Measurements from ENCODE around the gene METTL18. TPM values are rescaled to one million over a fixed set of nuclear protein-coding genes. Genes with fewer than 3 reads are reported as not detected.

Gene METTL18
- total and polyA plus RNA-seq, 2 of the 13 experiments (the other 11 are each of a cell fraction or from before 2014, with no cell fraction given) = 2.7 to 6.7 TPM

DNA sequence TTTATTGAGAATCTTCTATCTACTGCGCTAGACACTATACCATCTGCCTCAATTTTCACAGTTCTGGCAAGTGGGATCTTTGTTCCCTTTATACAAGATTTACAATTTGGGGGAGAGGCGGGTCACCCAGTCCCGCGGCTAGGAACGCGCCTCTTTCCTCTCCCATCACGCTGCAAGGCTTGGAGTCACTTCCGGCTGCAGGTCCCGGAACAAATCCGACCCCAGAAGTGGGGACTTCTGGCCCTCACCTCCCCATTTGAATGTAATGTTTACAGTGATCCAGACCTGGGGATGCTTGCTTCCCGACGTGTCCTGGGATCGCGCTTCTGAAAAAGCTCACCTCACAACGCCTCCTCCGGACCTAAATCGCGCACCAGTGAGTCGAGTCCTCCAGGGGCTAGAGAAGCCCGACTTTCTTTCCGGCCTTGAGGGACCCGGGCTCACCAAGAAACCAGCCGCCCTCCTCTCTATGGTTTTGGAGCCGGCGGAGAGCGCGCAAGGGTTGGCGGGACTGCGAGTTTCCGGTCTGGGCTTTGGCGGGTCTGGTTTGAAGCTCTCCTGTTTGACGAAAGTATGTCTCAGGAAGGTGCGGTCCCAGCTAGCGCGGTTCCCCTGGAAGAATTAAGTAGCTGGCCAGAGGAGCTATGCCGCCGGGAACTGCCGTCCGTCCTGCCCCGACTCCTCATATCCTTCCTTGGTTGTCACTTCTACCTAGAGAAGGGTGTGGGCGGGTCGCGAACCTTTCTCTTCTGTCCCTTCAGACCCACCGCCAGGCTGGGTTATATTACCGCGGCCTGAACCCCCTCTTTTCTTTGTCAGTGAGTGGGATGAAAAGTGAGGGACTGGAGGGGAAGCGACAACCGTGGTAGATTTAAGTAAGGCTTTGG, at the start of gene METTL18 (continued):
- TF ChIP-seq, protein P1, sequence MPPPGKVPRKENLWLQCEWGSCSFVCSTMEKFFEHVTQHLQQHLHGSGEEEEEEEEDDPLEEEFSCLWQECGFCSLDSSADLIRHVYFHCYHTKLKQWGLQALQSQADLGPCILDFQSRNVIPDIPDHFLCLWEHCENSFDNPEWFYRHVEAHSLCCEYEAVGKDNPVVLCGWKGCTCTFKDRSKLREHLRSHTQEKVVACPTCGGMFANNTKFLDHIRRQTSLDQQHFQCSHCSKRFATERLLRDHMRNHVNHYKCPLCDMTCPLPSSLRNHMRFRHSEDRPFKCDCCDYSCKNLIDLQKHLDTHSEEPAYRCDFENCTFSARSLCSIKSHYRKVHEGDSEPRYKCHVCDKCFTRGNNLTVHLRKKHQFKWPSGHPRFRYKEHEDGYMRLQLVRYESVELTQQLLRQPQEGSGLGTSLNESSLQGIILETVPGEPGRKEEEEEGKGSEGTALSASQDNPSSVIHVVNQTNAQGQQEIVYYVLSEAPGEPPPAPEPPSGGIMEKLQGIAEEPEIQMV (CRISPR knock-in tag; IDR thresholded peaks at IDR 0.05; ENCODE audit: low read depth) = no peak
- TF ChIP-seq ZNF337 (CRISPR knock-in tag; IDR thresholded peaks at IDR 0.05; ENCODE audit: borderline replicate concordance, low read depth) (peak; percentile 63; the same call in 1 of the 2 replicates), KAT7 (CRISPR knock-in tag; IDR thresholded peaks at IDR 0.05; ENCODE audit: borderline replicate concordance) (0 out of 2 replicates have a peak, but pooled peaks have one; percentile 34), ZNF101 (CRISPR knock-in tag; IDR thresholded peaks at IDR 0.05; ENCODE audit: borderline replicate concordance, low read depth) (no peak), ZNF160 (CRISPR knock-in tag; IDR thresholded peaks at IDR 0.05) (no peak), ZNF768 (CRISPR knock-in tag; IDR thresholded peaks at IDR 0.05) (peak; percentile 30; the same call in 1 of the 2 replicates), NR2F1 (CRISPR knock-in tag; IDR thresholded peaks at IDR 0.05) (no peak), ZFX (CRISPR knock-in tag; IDR thresholded peaks at IDR 0.05; ENCODE audit: low read depth) (peak; percentile 79), KAT8 (CRISPR knock-in tag; IDR thresholded peaks at IDR 0.05) (peak; percentile 99), ETV6 (CRISPR knock-in tag; conservative IDR thresholded peaks at IDR 0.05) (no peak), MBNL3 (CRISPR knock-in tag; conservative IDR thresholded peaks at IDR 0.05) (no peak), ZNF33A (CRISPR knock-in tag; IDR thresholded peaks at IDR 0.05; ENCODE audit: borderline replicate concordance) (no peak), FOSL1 (CRISPR knock-in tag; IDR thresholded peaks at IDR 0.05; ENCODE audit: borderline replicate concordance) (no peak), SP4 (CRISPR knock-in tag; IDR thresholded peaks at IDR 0.05) (no peak), ZNF788 (CRISPR knock-in tag; IDR thresholded peaks at IDR 0.05; ENCODE audit: borderline replicate concordance) (no peak; the same call in 1 of the 2 replicates), TBP (CRISPR knock-in tag; IDR thresholded peaks at IDR 0.05) (no peak), ZNF24 (IDR thresholded peaks at IDR 0.05) (0 out of 2 replicates have a peak, but pooled peaks have one; percentile 21), JUNB (CRISPR knock-in tag; IDR thresholded peaks at IDR 0.05; ENCODE audit: borderline replicate concordance) (no peak), NONO (IDR thresholded peaks at IDR 0.05) (no peak), NONO (CRISPR knock-in tag; conservative IDR thresholded peaks at IDR 0.05) (peak; percentile 37; the same call in 1 of the 2 replicates), CREB1 (IDR thresholded peaks at IDR 0.05) (no peak), CREB1 (CRISPR knock-in tag; IDR thresholded peaks at IDR 0.05) (peak; percentile 85)
- TF ChIP-seq, protein P2, sequence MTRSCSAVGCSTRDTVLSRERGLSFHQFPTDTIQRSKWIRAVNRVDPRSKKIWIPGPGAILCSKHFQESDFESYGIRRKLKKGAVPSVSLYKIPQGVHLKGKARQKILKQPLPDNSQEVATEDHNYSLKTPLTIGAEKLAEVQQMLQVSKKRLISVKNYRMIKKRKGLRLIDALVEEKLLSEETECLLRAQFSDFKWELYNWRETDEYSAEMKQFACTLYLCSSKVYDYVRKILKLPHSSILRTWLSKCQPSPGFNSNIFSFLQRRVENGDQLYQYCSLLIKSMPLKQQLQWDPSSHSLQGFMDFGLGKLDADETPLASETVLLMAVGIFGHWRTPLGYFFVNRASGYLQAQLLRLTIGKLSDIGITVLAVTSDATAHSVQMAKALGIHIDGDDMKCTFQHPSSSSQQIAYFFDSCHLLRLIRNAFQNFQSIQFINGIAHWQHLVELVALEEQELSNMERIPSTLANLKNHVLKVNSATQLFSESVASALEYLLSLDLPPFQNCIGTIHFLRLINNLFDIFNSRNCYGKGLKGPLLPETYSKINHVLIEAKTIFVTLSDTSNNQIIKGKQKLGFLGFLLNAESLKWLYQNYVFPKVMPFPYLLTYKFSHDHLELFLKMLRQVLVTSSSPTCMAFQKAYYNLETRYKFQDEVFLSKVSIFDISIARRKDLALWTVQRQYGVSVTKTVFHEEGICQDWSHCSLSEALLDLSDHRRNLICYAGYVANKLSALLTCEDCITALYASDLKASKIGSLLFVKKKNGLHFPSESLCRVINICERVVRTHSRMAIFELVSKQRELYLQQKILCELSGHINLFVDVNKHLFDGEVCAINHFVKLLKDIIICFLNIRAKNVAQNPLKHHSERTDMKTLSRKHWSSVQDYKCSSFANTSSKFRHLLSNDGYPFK (CRISPR knock-in tag; IDR thresholded peaks at IDR 0.05; ENCODE audit: borderline replicate concordance) = peak; percentile 86; the same call in 1 of the 2 replicates
- TF ChIP-seq, protein P3, sequence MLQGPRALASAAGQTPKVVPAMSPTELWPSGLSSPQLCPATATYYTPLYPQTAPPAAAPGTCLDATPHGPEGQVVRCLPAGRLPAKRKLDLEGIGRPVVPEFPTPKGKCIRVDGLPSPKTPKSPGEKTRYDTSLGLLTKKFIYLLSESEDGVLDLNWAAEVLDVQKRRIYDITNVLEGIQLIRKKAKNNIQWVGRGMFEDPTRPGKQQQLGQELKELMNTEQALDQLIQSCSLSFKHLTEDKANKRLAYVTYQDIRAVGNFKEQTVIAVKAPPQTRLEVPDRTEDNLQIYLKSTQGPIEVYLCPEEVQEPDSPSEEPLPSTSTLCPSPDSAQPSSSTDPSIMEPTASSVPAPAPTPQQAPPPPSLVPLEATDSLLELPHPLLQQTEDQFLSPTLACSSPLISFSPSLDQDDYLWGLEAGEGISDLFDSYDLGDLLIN (CRISPR knock-in tag; IDR thresholded peaks at IDR 0.05; ENCODE audit: borderline replicate concordance) = no peak
